ENCODE measurements around the gene ZNF554. TPM values are rescaled to one million over a fixed set of nuclear protein-coding genes. Genes with fewer than 3 reads are reported as not detected.
"Not testable (repeated sequence)": the region's sequence is repeated elsewhere in the genome, so short reads cannot be mapped to it uniquely, and the experiment has no call there.

Gene ZNF554
- total RNA-seq, 4 donors from 2014 or later = 2.1 to 5.3 (median 2.6) TPM

GRCh38 chr19:2815923-2816322 is 3.7 kb upstream of the ZNF554 start:
- Histone ChIP-seq H3K27ac (no peak overlapping the region), H3K9me3 (no peaks in the 10 kb centered on the region), H3K4me3 (no peak overlapping the region), H3K27me3 (no peaks in the 10 kb centered on the region), H3K36me3 (no peaks in the 10 kb centered on the region), H3K4me1 (peaks cover 0 to 8% of the 10 kb centered on the region in 2 donors)
- in situ Hi-C loops (cut with MboI; ENCODE audit: low sequenced_read_pairs in 4 of 4) (no loop called here), intact Hi-C loops (cut with DNase I; ENCODE audit: low total_unique reads) (no loop called here)
- ATAC-seq (no peak), DNase-seq (no peak)
- TF ChIP-seq CTCF (IDR thresholded peaks at IDR 0.05 in 4 of 5, conservative IDR thresholded peaks at IDR 0.05 in 1 of 5) (no peak), POLR2A (IDR thresholded peaks at IDR 0.05) (no peak)

- in situ Hi-C loops (cut with MboI; ENCODE audit: low sequenced_read_pairs in 4 of 4) = no loop called here
- Histone ChIP-seq H3K9me3 (no peaks in the 10 kb centered on the region), H3K27ac (no peak overlapping the region), H3K36me3 (no peaks in the 10 kb centered on the region), H3K27me3 (no peaks in the 10 kb centered on the region), H3K4me1 (peaks cover 0 to 8% of the 10 kb centered on the region in 2 donors), H3K4me3 (no peak overlapping the region)
- DNase-seq (no peak), ATAC-seq (no peak)
- intact Hi-C loops (cut with DNase I; ENCODE audit: low total_unique reads) = no loop called here
- no peak for TF ChIP-seq POLR2A (IDR thresholded peaks at IDR 0.05)
- TF ChIP-seq CTCF (IDR thresholded peaks at IDR 0.05 in 4 of 5, conservative IDR thresholded peaks at IDR 0.05 in 1 of 5) = no peak
These were observed 3.0 kb upstream of the ZNF554 start for GRCh38 chr19:2816641-2817040.

- H3K27ac ChIP-seq; intact Hi-C loops (cut with DNase I; ENCODE audit: low total_unique reads); in situ Hi-C loops (cut with MboI; ENCODE audit: low sequenced_read_pairs in 4 of 4); H3K4me1 ChIP-seq; H3K9me3 ChIP-seq; H3K4me3 ChIP-seq; ATAC-seq; H3K27me3 ChIP-seq; H3K36me3 ChIP-seq; DNase-seq: not testable (repeated sequence)
These were observed 2.3 kb upstream of the ZNF554 start for GRCh38 chr19:2817237-2817829.

- Histone ChIP-seq H3K27ac (peak overlapping the region; percentile 36 to 78 (median 62)), H3K27me3 (no peaks in the 10 kb centered on the region), H3K4me3 (peak overlapping the region; percentile 64 to 83 (median 74)), H3K36me3 (peaks cover 0 to 14% of the 10 kb centered on the region in 2 donors), H3K9me3 (no peaks in the 10 kb centered on the region), H3K4me1 (peaks cover 0 to 8% of the 10 kb centered on the region in 2 donors)
- intact Hi-C loops (cut with DNase I; ENCODE audit: low total_unique reads) = no loop called here
- ATAC-seq (peak; percentile 18), DNase-seq (no peak)
- in situ Hi-C loops (cut with MboI; ENCODE audit: low sequenced_read_pairs in 4 of 4) = loop anchor here in 1 of 4 donors (10.0 kb wide), 1 partner anchor 55 kb away; no protein-coding TSS in a partner anchor
- TF ChIP-seq POLR2A (IDR thresholded peaks at IDR 0.05) (no peak), CTCF (IDR thresholded peaks at IDR 0.05 in 4 of 5, conservative IDR thresholded peaks at IDR 0.05 in 1 of 5) (no peak)
These were observed 539 bp downstream of the ZNF554 start for GRCh38 chr19:2820112-2820702.

- no peaks in the 10 kb centered on the region for H3K27me3 ChIP-seq
- in situ Hi-C loops (cut with MboI; ENCODE audit: low sequenced_read_pairs in 4 of 4) = loop anchor here in 1 of 4 donors (10.0 kb wide), 1 partner anchor 52 kb away; no protein-coding TSS in a partner anchor
- no peak for TF ChIP-seq POLR2A (IDR thresholded peaks at IDR 0.05)
- no peak for TF ChIP-seq CTCF (IDR thresholded peaks at IDR 0.05 in 4 of 5, conservative IDR thresholded peaks at IDR 0.05 in 1 of 5)
- H3K36me3 ChIP-seq = peaks cover 0 to 19% of the 10 kb centered on the region in 2 donors
- no peak overlapping the region for H3K27ac ChIP-seq
- no peaks in the 10 kb centered on the region for H3K9me3 ChIP-seq
- DNase-seq (no peak), ATAC-seq (no peak)
- H3K4me3 ChIP-seq = no peak overlapping the region
- intact Hi-C loops (cut with DNase I; ENCODE audit: low total_unique reads) = no loop called here
- H3K4me1 ChIP-seq = peaks cover 0 to 8% of the 10 kb centered on the region in 2 donors
These were observed 3.2 kb downstream of the ZNF554 start for GRCh38 chr19:2822846-2823245.
